Umbilical cord (tissue), 2 donors: ENCODE measurements around the gene FSIP1. TPM values are rescaled to one million over a fixed set of nuclear protein-coding genes. Genes with fewer than 3 reads are reported as not detected.

Experiments
- DNase-seq: peaks from one replicate; pipeline ENCODE4 v3.0.0-alpha.2; 2015; ENCODE audit warnings: low spot score
- total RNA-seq: library from RNA; depleted of rRNA; stranded (reverse); fragments of >200 nt; gene quantifications from one replicate; pipeline ENCODE4 v1.2.3, GENCODE V29; 2014; ENCODE audit warnings: low replicate concordance; ENCODE audit not compliant: insufficient read depth

Gene FSIP1
- total RNA-seq, 1 donor from 2014 or later = 1.9 TPM

GRCh38 chr15:39645138-39645975, 137.3 kb downstream of the FSIP1 start:
- no peak for DNase-seq

- no peak for DNase-seq
Observed at GRCh38 chr15:39644136-39644535, 138.5 kb downstream of the FSIP1 start.

- no peak for DNase-seq
Observed at GRCh38 chr15:39643727-39644126, 138.9 kb downstream of the FSIP1 start.

- peak; percentile 72 for DNase-seq
Observed at GRCh38 chr15:39642011-39642640, 140.5 kb downstream of the FSIP1 start.

GRCh38 chr15:39641191-39641889, 141.3 kb downstream of the FSIP1 start:
- peak; percentile 27 for DNase-seq

- DNase-seq = no peak
Observed at GRCh38 chr15:39640665-39641064, 142.0 kb downstream of the FSIP1 start.

GRCh38 chr15:39639037-39639436, 143.6 kb downstream of the FSIP1 start:
- no peak for DNase-seq

- no peak for DNase-seq
Observed at GRCh38 chr15:39638041-39638440, 144.6 kb downstream of the FSIP1 start.

- DNase-seq = no peak
Observed at GRCh38 chr15:39631357-39631756, 151.3 kb downstream of the FSIP1 start.

GRCh38 chr15:39629906-39630305, 152.7 kb downstream of the FSIP1 start:
- DNase-seq = no peak

GRCh38 chr15:39629371-39629770, 153.3 kb downstream of the FSIP1 start:
- no peak for DNase-seq

GRCh38 chr15:39628546-39629257, 153.9 kb downstream of the FSIP1 start:
- peak; percentile 55 for DNase-seq

GRCh38 chr15:39628144-39628508, 154.5 kb downstream of the FSIP1 start:
- DNase-seq = no peak

GRCh38 chr15:39627451-39628143, 155.0 kb downstream of the FSIP1 start:
- DNase-seq = no peak

- no peak for DNase-seq
Observed at GRCh38 chr15:39625856-39626255, 156.8 kb downstream of the FSIP1 start.

- no peak for DNase-seq
Observed at GRCh38 chr15:39625451-39625850, 157.2 kb downstream of the FSIP1 start.

- no peak for DNase-seq
Observed at GRCh38 chr15:39624806-39625205, 157.8 kb downstream of the FSIP1 start.

GRCh38 chr15:39623529-39623931, 159.1 kb downstream of the FSIP1 start:
- DNase-seq = no peak

- DNase-seq = no peak
Observed at GRCh38 chr15:39622660-39623516, 159.8 kb downstream of the FSIP1 start.

GRCh38 chr15:39621976-39622375, 160.7 kb downstream of the FSIP1 start:
- DNase-seq = no peak
